IPS DF 19.7 (cell line): ENCODE data around the gene SLC35D1.
"Not testable (repeated sequence)": the region's sequence is repeated elsewhere in the genome, so short reads cannot be mapped to it uniquely, and the experiment has no call there.

Source experiments
- DNase-seq: peaks from one replicate; pipeline ENCODE4 v3.0.0-alpha.2; 2013; ENCODE audit warnings: low read depth, low spot score

SLC35D1 gene

GRCh38 chr1:66985835-66986234, 68.1 kb downstream of the SLC35D1 start:
- DNase-seq = no peak

GRCh38 chr1:66984491-66984890, 69.5 kb downstream of the SLC35D1 start:
- DNase-seq = no peak

- DNase-seq = no peak
Measured at GRCh38 chr1:66982561-66983260, 71.2 kb downstream of the SLC35D1 start.

- no peak for DNase-seq
Measured at GRCh38 chr1:66981679-66982078, 72.3 kb downstream of the SLC35D1 start.

DNA sequence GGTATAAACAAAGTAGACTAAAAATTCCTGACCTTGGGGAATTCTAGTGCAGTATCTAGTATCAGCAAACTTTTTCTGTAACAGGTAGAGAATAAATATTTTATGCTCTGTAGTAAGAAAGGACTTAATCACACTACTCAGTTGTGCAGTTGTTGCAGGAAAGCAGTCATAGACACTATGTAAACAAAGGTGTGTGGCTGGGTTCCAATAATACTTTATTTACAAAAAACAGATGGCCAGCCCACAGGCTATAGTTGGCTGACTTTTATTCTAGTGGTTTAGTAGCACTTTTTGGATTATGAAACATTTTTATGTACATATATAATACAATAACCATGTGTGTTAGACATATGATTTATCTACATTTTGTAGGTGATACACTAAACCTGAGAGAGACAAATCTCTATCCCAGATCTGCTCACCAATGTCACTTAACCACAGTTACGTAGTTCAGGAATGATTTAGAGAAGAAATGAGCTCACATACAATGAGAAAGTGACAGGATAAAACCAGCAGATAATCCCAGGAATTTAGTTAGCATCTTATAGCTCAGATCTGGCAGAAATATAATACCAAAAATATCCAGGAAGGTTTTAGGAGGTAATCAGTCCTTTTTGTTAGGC, 73.1 kb downstream of the SLC35D1 start:
- DNase-seq = no peak

GRCh38 chr1:66979621-66980020, 74.3 kb downstream of the SLC35D1 start:
- DNase-seq = not testable (repeated sequence)

GRCh38 chr1:66978201-66978600, 75.7 kb downstream of the SLC35D1 start:
- DNase-seq = no peak

DNA sequence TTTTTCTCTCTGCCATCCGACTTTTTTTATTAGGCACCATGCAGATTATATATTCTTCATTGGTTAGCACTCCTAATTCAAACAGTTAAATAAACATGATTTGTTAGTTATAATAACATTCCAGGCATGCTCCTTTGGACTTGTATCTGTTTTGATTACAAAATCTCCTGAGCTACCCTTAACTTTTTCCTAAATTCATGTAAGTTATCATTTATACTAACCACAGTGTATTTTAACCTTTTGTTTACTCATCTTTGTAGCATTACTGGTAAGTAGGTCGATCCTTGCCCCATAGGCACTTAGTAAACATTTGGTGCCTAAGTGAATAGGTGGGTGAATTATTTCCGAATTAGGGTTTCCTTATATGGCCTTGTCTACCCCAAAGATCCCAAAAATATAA, 85.4 kb downstream of the SLC35D1 start:
- no peak for DNase-seq

DNA sequence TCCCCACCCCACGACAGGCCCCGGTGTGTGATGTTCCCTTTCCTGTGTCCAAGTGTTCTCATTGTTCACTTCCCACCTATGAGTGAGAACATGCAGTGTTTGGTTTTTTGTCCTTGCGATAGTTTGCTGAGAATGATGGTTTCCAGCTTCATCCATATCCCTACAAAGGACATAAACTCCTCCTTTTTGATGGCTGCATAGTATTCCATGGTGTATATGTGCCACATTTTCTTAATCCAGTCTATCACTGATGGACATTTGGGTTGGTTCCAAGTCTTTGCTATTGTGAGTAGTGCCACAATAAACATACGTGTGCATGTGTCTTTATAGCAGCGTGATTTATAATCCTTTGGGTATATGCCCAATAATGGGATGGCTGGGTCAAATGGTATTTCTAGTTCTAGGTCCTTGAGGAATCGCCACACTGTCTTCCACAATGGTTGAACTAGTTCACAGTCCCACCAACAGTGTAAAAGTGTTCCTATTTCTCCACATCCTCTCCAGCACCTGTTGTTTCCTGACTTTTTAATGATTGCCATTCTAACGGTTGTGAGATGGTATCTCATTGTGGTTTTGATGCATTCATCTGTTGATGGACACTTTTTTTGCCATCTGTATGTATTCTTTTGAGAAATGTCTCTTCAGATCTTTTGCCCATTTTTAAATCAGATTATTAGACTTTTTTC, 87.6 kb downstream of the SLC35D1 start:
- not testable (repeated sequence) for DNase-seq

DNA sequence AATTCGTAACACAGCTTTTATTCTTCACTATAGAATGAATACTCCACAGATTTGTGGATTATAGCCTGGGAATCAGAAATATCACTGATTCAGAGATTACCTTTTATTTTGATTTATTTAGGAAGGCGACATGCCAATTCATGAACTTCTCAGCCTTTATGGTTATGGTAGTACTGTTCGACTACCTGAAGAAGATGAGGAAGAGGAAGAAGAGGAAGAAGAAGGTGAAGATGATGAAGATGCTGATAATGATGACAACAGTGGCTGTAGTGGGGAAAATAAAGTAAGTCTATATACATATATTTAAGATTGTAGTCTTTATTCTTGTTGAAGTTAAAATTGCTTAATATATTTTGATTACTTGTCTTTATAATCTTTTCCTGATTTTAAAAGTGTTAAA, 96.0 kb downstream of the SLC35D1 start:
- no peak for DNase-seq

GRCh38 chr1:66954208-66954607, 99.7 kb downstream of the SLC35D1 start:
- no peak for DNase-seq

DNA sequence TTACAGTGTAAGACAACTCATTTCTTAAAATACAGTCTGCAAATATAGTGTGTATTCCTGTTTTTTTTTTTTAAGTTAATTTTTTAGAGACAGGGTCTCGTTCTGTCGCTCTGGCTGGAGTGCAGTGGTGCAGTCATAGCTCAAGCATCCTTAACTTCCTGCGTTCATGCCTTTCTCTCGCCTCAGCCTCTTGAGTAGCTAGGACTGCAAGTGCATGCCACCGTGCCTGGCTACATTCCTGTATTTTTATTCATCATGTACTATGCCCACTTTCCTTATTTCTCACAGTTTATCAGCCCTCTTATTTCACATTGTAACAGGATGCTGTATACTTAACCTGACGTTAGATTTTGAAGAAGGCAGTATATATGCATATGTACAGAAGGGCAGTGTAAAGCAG, 102.4 kb downstream of the SLC35D1 start:
- no peak for DNase-seq
